HEK293 (cell line): ENCODE results near the gene LRRC53.

Source experiments
- CTCF ChIA-PET: fragments of 350-600 bp; formaldehyde crosslinking; extraction: SDS; loops from one replicate; lab custom pipeline; 2021; ENCODE audit warnings: antibody characterized with exemption; lab: Yijun Ruan, JAX
- POLR2A ChIA-PET: fragments of 300-600 bp; formaldehyde crosslinking; extraction: SDS; loops from one replicate; lab custom pipeline; 2020; ENCODE audit warnings: antibody characterized with exemption, inconsistent platforms; lab: Yijun Ruan, JAX
- H3K27ac ChIP-seq: fragments of 200-500 bp; sonication (Bioruptor generic); 2 replicates; pipeline ENCODE4 v1.5.1; 2014; ENCODE audit warnings: low read depth, low read length, control low read depth, inconsistent platforms; ENCODE audit errors: extremely low read depth
- H3K36me3 ChIP-seq, 2 experiments: fragments of 200-500 bp in 1 of 2; sonication (Bioruptor generic) in 1 of 2; 1 replicate in 1 of 2; 2 replicates in 1 of 2; pipeline ENCODE4 v1.5.1; 2014 to 2017; ENCODE audit warnings: inconsistent platforms in 2 of 2, low read length in 2 of 2; ENCODE audit not compliant: control insufficient read depth in 2 of 2, insufficient read depth in 1 of 2
- H3K4me1 ChIP-seq: fragments of 200-500 bp; sonication (Bioruptor generic); 2 replicates; pipeline ENCODE4 v1.5.1; 2014; ENCODE audit warnings: mild to moderate bottlenecking, low read length, inconsistent platforms; ENCODE audit not compliant: control insufficient read depth, insufficient read depth
- H3K4me3 ChIP-seq: 2 replicates; pipeline ENCODE4 v1.5.1; 2011; ENCODE audit warnings: low read depth, mild to moderate bottlenecking, control low read depth, low read length, moderate library complexity
- H3K9me3 ChIP-seq: fragments of 200-500 bp; sonication (Bioruptor generic); 2 replicates; pipeline ENCODE4 v1.5.1; 2014; ENCODE audit warnings: low read depth, low read length, inconsistent platforms; ENCODE audit not compliant: control insufficient read depth, insufficient read depth
- OVOL3 ChIP-seq: fragments of 450-650 bp; formaldehyde crosslinking; IDR thresholded peaks from 2 replicates; pipeline ENCODE4 v1.5.1; 2016; ENCODE audit warnings: missing biosample characterization, missing genetic modification characterization
- REPIN1 ChIP-seq: fragments of 450-650 bp; formaldehyde crosslinking; IDR thresholded peaks from 2 replicates; pipeline ENCODE4 v1.5.1; 2017; ENCODE audit warnings: missing biosample characterization, missing genetic modification characterization, low read depth
- ZBTB1 ChIP-seq: fragments of 450-650 bp; formaldehyde crosslinking; IDR thresholded peaks from 2 replicates; pipeline ENCODE4 v1.5.1; 2016; ENCODE audit warnings: missing biosample characterization, missing genetic modification characterization
- ZNF138 ChIP-seq: fragments of 450-650 bp; formaldehyde crosslinking; IDR thresholded peaks from 2 replicates; pipeline ENCODE4 v1.5.1; 2016; ENCODE audit warnings: missing biosample characterization, missing genetic modification characterization, borderline replicate concordance
- ZNF155 ChIP-seq: fragments of 450-650 bp; formaldehyde crosslinking; IDR thresholded peaks from 2 replicates; pipeline ENCODE4 v1.5.1; 2016; ENCODE audit warnings: missing biosample characterization, missing genetic modification characterization
- ZNF18 ChIP-seq: fragments of 450-650 bp; formaldehyde crosslinking; IDR thresholded peaks from 2 replicates; pipeline ENCODE4 v1.5.1; 2016; ENCODE audit warnings: missing biosample characterization, missing genetic modification characterization
- ZNF214 ChIP-seq: fragments of 450-650 bp; formaldehyde crosslinking; IDR thresholded peaks from 2 replicates; pipeline ENCODE4 v1.5.1; 2017; ENCODE audit warnings: missing biosample characterization, mild to moderate bottlenecking, missing genetic modification characterization, borderline replicate concordance
- ZNF223 ChIP-seq: fragments of 450-650 bp; formaldehyde crosslinking; IDR thresholded peaks from 2 replicates; pipeline ENCODE4 v1.5.1; 2016; ENCODE audit warnings: missing biosample characterization, missing genetic modification characterization
- ZNF24 ChIP-seq: fragments of 450-650 bp; formaldehyde crosslinking; IDR thresholded peaks from 2 replicates; pipeline ENCODE4 v1.5.1; 2016; ENCODE audit warnings: missing biosample characterization, missing genetic modification characterization
- ZNF37A ChIP-seq: fragments of 450-650 bp; IDR thresholded peaks from 2 replicates; pipeline ENCODE4 v1.5.1; 2018; ENCODE audit warnings: missing biosample characterization, missing genetic modification characterization
- ZNF558 ChIP-seq: fragments of 450-650 bp; formaldehyde crosslinking; IDR thresholded peaks from 2 replicates; pipeline ENCODE4 v1.5.1; 2016; ENCODE audit warnings: missing biosample characterization, missing genetic modification characterization
- ZNF560 ChIP-seq: fragments of 450-650 bp; formaldehyde crosslinking; IDR thresholded peaks from 2 replicates; pipeline ENCODE4 v1.5.1; 2017; ENCODE audit warnings: missing biosample characterization, missing genetic modification characterization, borderline replicate concordance
- ZNF580 ChIP-seq: fragments of 450-650 bp; formaldehyde crosslinking; IDR thresholded peaks from 2 replicates; pipeline ENCODE4 v1.5.1; 2016; ENCODE audit warnings: missing biosample characterization, missing genetic modification characterization
- ZNF610 ChIP-seq: fragments of 450-650 bp; formaldehyde crosslinking; IDR thresholded peaks from 2 replicates; pipeline ENCODE4 v1.5.1; 2016; ENCODE audit warnings: missing biosample characterization, missing genetic modification characterization, borderline replicate concordance
- ZNF624 ChIP-seq: fragments of 450-650 bp; formaldehyde crosslinking; IDR thresholded peaks from 2 replicates; pipeline ENCODE4 v1.5.1; 2017; ENCODE audit warnings: missing biosample characterization, missing genetic modification characterization
- ZNF654 ChIP-seq: fragments of 450-650 bp; formaldehyde crosslinking; IDR thresholded peaks from 2 replicates; pipeline ENCODE4 v1.5.1; 2016; ENCODE audit warnings: low read depth, missing biosample characterization, missing genetic modification characterization
- ZNF791 ChIP-seq: fragments of 450-650 bp; formaldehyde crosslinking; IDR thresholded peaks from 2 replicates; pipeline ENCODE4 v1.5.1; 2016; ENCODE audit warnings: missing biosample characterization, missing genetic modification characterization
- ZNF792 ChIP-seq: fragments of 450-650 bp; formaldehyde crosslinking; IDR thresholded peaks from 2 replicates; pipeline ENCODE4 v1.5.1; 2016; ENCODE audit warnings: missing biosample characterization, missing genetic modification characterization
- ZNF843 ChIP-seq: fragments of 450-650 bp; formaldehyde crosslinking; IDR thresholded peaks from 2 replicates; pipeline ENCODE4 v1.5.1; 2016; ENCODE audit warnings: missing biosample characterization, missing genetic modification characterization
- ZSCAN30 ChIP-seq: fragments of 450-650 bp; IDR thresholded peaks from 2 replicates; pipeline ENCODE4 v1.5.1; 2018; ENCODE audit warnings: missing biosample characterization, mild to moderate bottlenecking, missing genetic modification characterization, moderate library complexity
- TF ChIP-seq, protein P1 (sequence below): fragments of 450-650 bp; formaldehyde crosslinking; IDR thresholded peaks from 2 replicates; pipeline ENCODE4 v1.5.1; 2016; ENCODE audit warnings: missing biosample characterization, missing genetic modification characterization
- TF ChIP-seq, protein P2 (sequence below): fragments of 450-650 bp; formaldehyde crosslinking; IDR thresholded peaks from 2 replicates; pipeline ENCODE4 v1.5.1; 2017; ENCODE audit warnings: missing biosample characterization, missing genetic modification characterization
- TF ChIP-seq, protein P3 (sequence below): fragments of 450-650 bp; formaldehyde crosslinking; IDR thresholded peaks from 2 replicates; pipeline ENCODE4 v1.5.1; 2016; ENCODE audit warnings: missing biosample characterization, missing genetic modification characterization

Gene LRRC53

DNA sequence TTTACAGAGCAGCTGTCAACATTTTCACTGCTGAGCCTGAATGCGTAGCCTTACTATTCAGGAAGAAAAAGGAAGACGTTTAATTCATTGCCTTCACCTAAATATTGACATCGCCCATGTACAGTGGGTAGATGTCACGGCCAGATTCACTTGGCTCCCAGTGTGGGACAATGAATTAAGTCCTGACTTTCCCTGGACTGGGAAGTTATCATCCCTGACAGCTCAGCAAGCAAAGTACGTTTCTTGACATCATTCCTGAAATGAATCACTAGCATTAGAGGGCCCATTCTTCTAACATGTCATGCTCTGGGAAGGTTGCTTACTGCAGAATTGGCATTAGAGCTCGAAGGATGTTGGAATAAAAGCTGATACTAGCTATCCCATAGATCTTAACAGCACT is 37.8 kb downstream of the LRRC53 start (continued):
- no peak for TF ChIP-seq ZNF24 (tag by site-specific recombination)
- TF ChIP-seq, all 188 proteins: peak for 0

DNA sequence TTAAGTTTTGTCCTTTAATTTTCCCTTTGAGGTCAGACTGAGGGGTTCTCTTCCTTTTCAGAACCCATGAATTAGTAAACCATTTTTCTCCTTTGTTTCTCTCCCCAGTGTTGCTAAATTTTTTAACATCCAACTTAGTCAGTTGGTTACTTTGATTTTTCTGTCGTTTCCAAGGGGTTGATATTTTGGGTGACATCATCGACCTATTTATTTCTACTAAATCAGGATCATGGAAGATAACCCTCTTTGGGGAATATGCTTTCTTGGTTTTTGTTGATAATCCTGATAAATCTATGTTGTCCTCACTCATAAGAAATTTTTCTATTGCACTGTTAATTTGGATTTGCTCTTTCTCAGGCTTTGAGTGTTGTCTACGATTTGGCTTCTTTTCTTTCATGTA is 40.9 kb downstream of the LRRC53 start:
- POLR2A ChIA-PET = no interaction called here

DNA sequence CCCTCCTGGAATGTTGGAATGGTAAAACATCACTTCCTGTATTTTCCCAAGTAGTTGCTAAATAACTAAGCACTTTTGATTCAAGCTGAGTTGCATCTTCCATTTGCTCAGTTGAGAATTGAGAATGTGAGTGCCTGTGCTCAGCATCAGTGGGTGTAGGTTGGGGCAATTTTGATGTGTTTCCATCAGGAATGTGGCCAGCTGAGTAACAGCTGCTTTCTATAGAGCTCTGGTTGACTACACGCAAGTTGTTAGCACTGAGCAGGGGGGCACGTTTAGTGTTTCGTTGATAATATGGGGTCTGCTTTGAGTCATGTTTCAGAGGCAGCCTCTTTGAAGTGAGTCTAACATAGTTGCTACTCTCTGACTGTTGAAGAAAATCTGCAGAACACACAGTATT is 41.5 kb downstream of the LRRC53 start:
- no peak overlapping the region for H3K27ac ChIP-seq
- TF ChIP-seq ZNF580 (tag by site-specific recombination) = no peak
- TF ChIP-seq ZNF843 (tag by site-specific recombination) = no peak
- TF ChIP-seq, all 188 proteins: peak for 0
- no peaks in the 10 kb centered on the region for H3K4me1 ChIP-seq
- no peaks in the 10 kb centered on the region for H3K36me3 ChIP-seq
- ChIA-PET POLR2A (no interaction called here), CTCF (interaction anchor here (0.7 kb wide), 1 partner anchor 84 kb away, joined by 3 read pairs; no protein-coding TSS in a partner anchor)
- H3K9me3 ChIP-seq = no peaks in the 10 kb centered on the region
- no peak overlapping the region for H3K4me3 ChIP-seq

More for the DNA sequence above, 40.9 kb downstream of the LRRC53 start:
- CTCF ChIA-PET = no interaction called here
- Histone ChIP-seq H3K36me3 (no peaks in the 10 kb centered on the region), H3K9me3 (no peaks in the 10 kb centered on the region), H3K4me3 (no peak overlapping the region), H3K4me1 (no peaks in the 10 kb centered on the region), H3K27ac (no peak overlapping the region)
- TF ChIP-seq REPIN1 (tag by site-specific recombination) (no peak), ZNF214 (no peak), ZNF558 (tag by site-specific recombination) (no peak)

GRCh38 chr1:74470251-74470650 is 42.2 kb downstream of the LRRC53 start:
- Histone ChIP-seq H3K9me3 (no peaks in the 10 kb centered on the region), H3K4me3 (no peak overlapping the region), H3K27ac (no peak overlapping the region), H3K36me3 (no peaks in the 10 kb centered on the region), H3K4me1 (no peaks in the 10 kb centered on the region)
- ChIA-PET POLR2A (no interaction called here), CTCF (interaction anchor here (0.7 to 2.2 kb wide), 5 partner anchors 10 to 664 kb away, joined by 3 to 12 read pairs (median 3); no protein-coding TSS in a partner anchor)
- TF ChIP-seq ZNF654 (tag by site-specific recombination) (no peak), ZSCAN30 (tag by site-specific recombination) (no peak), ZNF624 (tag by site-specific recombination) (no peak), ZNF37A (tag by site-specific recombination) (no peak), ZNF792 (tag by site-specific recombination) (no peak), ZNF18 (tag by site-specific recombination) (no peak), ZNF155 (no peak), OVOL3 (tag by site-specific recombination) (no peak), ZNF138 (tag by site-specific recombination) (no peak), ZNF560 (no peak), ZNF610 (no peak), ZNF791 (no peak), ZNF223 (no peak), ZBTB1 (tag by site-specific recombination) (no peak)
- TF ChIP-seq, protein P1, sequence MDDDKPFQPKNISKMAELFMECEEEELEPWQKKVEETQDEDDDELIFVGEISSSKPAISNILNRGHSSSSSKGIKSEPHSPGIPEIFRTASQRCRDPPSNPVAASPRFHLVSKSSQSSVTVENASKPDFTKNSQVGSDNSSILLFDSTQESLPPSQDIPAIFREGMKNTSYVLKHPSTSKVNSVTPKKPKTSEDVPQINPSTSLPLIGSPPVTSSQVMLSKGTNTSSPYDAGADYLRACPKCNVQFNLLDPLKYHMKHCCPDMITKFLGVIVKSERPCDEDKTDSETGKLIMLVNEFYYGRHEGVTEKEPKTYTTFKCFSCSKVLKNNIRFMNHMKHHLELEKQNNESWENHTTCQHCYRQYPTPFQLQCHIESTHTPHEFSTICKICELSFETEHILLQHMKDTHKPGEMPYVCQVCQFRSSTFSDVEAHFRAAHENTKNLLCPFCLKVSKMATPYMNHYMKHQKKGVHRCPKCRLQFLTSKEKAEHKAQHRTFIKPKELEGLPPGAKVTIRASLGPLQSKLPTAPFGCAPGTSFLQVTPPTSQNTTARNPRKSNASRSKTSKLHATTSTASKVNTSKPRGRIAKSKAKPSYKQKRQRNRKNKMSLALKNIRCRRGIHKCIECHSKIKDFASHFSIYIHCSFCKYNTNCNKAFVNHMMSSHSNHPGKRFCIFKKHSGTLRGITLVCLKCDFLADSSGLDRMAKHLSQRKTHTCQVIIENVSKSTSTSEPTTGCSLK (tag by site-specific recombination) = no peak
- TF ChIP-seq, protein P2, sequence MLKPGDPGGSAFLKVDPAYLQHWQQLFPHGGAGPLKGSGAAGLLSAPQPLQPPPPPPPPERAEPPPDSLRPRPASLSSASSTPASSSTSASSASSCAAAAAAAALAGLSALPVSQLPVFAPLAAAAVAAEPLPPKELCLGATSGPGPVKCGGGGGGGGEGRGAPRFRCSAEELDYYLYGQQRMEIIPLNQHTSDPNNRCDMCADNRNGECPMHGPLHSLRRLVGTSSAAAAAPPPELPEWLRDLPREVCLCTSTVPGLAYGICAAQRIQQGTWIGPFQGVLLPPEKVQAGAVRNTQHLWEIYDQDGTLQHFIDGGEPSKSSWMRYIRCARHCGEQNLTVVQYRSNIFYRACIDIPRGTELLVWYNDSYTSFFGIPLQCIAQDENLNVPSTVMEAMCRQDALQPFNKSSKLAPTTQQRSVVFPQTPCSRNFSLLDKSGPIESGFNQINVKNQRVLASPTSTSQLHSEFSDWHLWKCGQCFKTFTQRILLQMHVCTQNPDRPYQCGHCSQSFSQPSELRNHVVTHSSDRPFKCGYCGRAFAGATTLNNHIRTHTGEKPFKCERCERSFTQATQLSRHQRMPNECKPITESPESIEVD (tag by site-specific recombination) = no peak
- TF ChIP-seq, protein P3, sequence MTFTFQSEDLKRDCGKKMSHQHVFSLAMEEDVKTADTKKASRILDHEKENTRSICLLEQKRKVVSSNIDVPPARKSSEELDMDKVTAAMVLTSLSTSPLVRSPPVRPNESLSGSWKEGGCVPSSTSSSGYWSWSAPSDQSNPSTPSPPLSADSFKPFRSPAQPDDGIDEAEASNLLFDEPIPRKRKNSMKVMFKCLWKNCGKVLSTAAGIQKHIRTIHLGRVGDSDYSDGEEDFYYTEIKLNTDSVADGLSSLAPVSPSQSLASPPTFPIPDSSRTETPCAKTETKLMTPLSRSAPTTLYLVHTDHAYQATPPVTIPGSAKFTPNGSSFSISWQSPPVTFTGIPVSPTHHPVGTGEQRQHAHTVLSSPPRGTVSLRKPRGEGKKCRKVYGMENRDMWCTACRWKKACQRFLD = no peak
